AG20443 (cell line): Measurements from ENCODE around the gene TMEM190.
"Not testable (repeated sequence)": the region's sequence is repeated elsewhere in the genome, so short reads cannot be mapped to it uniquely, and the experiment has no call there.

ENCODE experiments used
- DNase-seq: peaks from one replicate; pipeline ENCODE4 v3.0.0; 2012; ENCODE audit warnings: low spot score, mixed read lengths

TMEM190 gene

GRCh38 chr19:55376241-55376933, at the start of gene TMEM190:
Gene TMEM190, plus strand, starts transcription at chr19:55376826. Its CDS starts 28 bp downstream, at chr19:55376854.
- no peak for DNase-seq

- DNase-seq: not testable (repeated sequence)
Measured at GRCh38 chr19:55328774-55329318, 47.8 kb upstream of the TMEM190 start.

DNA sequence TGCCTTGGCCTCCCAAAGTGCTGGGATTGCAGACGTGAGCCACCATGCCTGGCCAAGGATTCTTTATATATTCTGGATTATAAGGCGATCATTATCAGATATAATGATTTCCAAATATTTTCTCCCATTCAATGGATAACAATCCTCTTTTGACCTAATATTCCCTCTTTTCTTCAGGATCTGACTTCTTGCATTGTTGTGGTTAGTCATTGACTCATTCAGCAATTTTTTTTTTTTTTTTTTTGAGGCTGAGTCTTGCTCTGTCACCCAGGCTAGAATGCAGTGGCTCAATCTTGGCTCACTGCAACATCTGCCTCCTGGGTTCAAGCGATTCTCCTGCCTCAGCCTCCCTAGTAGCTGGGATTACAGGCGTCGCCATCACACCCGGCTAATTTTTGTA, 46.8 kb upstream of the TMEM190 start:
- peak; percentile 58 for DNase-seq

GRCh38 chr19:55333870-55334269, 42.8 kb upstream of the TMEM190 start:
- no peak for DNase-seq

DNA sequence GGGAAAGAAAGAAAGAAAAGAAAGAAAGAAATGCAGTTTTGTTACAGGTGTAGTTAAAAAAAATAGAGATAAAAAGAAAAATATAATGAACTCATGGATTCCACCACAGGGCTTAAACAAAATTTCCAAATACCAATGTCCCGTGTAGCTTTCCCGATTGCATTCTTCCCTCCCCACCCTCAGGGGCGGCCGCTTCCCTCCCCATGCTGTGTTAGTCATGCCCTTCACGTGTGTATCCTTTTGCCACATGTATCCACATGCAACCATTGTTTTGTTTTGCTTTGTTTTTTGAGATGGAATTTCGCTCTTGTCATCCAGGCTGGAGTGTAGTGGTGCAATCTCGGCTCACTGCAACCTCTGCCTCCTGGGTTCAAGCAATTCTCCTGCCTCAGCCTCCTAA, 40.5 kb upstream of the TMEM190 start:
- peak; percentile 80 for DNase-seq

DNA sequence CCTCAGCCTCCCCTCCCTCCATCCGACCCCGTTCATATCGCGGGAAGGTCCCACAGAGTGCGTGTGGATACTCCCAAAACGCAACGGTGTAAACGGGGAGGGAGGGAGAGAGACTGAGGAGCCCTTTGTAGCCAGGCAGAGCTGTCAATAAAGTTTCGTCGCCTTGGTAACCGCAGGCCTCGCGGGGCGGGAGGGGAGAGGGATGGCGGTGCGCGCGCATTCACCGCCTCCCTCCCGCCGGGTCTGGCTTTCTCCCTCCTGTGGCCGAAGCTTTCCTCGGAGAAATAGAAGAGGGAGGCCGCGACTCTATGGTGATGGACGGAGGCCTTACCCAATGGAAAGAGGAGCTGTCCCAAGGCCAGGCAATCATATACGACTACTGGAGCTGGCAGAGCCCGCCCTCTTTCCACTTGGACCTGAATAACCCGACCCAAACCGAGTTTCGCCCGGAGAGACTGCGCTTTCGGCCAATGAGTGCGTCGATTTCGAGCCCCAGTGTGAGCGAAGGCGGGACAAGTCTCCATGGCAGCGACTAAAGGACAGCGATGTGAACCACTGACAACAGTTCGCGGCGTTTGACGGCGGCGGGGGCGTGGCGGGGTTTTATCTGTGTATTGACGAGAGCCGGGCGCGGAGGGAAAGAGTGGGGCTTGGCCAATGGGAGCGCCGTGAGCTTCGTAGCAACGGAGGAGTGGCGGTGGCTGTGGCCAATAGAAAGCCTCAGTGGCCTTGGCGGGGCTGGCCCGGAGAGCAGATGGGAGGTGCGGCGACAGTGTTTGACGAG, 37.3 kb upstream of the TMEM190 start, which contains the start of gene KMT5C:
Gene KMT5C, plus strand, starts transcription at position 772 of the 784 bp plus-strand sequence. CDS start 2,061 bp downstream, outside the sequence.
- DNase-seq: peak; percentile 99

GRCh38 chr19:55339889-55340783, 36.5 kb upstream of the TMEM190 start:
- DNase-seq: no peak

DNA sequence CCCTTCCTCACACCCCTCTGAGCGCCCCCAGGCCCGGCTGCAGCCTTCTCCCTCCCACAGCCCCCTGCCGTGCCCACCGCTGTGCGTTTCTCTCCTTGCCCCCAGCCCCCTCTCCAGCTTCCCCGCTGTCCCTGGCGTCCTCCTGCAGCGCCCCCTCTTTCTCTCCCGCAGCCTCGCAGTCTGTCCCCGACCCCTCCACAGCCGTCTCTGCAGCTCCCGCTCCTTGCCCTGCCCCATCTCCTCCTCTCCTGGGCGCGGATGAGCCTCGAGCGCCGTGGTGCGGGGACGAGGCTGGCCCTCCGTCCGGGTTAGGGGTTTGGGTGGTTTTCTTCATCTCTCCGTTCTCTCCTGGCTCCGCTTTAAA, 35.9 kb upstream of the TMEM190 start:
- DNase-seq: no peak

GRCh38 chr19:55341171-55341588, 35.4 kb upstream of the TMEM190 start:
- peak; percentile 93 for DNase-seq

DNA sequence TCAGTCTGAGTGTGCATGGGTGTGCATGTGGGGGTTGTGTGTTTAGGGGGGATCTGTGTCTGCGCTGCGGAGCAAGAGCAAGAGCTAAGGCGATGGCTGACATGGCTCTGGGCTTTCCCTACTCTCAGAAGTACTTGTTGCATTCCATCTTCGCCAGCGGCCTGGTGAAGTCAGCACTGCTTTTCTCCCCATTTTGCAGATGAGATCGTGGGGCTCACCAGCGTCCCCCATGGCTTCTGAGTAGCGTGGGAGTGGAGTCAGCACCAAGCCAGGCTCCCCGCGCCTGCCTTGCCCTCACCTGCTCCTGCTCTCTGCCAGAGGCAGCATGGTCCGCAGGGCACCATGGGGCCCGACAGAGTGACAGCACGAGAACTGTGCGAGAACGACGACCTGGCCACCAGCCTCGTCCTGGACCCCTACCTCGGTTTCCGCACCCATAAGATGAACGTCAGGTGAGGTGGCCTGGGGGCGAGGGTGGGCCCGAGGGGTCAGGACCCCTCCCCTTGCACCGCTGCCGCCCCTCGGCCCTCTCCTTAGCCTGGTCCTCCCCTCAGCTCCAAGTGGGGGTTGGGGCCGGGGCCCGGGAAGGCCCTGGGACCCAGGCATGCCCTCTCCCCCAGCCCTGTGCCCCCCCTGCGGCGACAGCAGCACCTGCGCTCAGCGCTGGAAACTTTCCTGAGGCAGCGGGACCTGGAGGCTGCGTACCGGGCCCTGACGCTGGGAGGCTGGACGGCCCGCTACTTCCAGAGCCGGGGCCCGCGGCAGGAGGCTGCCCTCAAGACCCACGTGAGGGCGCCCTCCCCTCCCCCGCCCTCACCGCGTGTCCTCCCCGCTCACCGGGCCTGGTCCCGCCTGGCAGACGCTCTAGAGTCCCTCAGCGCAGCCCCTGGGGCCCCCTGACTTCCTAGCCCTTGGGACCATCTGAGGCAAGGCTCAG, 34.8 kb upstream of the TMEM190 start:
- DNase-seq: no peak

- no peak for DNase-seq
Measured at GRCh38 chr19:55344444-55344843, 32.2 kb upstream of the TMEM190 start.

DNA sequence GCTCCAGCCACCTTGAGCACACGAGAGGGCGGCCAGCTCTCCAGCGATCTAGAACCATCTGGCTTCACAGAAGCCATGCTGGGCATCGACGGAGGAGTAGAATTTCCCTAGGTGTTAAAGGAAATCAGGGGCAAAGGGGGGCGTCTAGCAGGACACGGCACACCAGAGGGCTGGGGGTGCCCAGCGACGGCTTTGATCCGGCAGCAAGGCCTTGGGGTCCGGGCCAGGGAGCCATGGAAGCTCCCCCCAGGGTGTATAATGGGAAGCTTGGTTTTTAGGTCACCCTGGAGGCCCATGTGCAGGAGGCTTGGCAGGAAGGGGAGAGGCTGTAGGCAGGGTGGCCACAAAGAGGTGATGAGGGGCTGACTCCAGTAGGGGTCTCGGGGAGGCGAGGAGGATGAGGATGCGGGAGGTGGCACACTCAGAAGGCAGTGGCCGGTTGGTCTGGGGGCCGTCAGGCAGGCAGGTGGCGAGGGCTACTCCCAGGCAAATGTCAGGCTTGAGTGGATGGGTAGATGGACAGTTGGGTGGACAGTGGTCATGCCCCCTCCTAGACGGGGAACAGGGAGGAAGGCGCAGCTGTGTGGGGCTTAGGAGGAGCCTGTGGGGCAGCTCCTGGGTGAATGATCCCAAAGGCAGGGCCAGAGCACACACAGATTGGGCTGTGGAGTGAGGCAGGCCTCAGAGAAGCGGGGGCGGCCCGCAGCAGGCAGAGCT, 31.4 kb upstream of the TMEM190 start:
- no peak for DNase-seq

- peak; percentile 65 for DNase-seq
Measured at GRCh38 chr19:55345818-55346724, 30.6 kb upstream of the TMEM190 start.

- DNase-seq: no peak
Measured at GRCh38 chr19:55346725-55347441, 29.7 kb upstream of the TMEM190 start.

DNA sequence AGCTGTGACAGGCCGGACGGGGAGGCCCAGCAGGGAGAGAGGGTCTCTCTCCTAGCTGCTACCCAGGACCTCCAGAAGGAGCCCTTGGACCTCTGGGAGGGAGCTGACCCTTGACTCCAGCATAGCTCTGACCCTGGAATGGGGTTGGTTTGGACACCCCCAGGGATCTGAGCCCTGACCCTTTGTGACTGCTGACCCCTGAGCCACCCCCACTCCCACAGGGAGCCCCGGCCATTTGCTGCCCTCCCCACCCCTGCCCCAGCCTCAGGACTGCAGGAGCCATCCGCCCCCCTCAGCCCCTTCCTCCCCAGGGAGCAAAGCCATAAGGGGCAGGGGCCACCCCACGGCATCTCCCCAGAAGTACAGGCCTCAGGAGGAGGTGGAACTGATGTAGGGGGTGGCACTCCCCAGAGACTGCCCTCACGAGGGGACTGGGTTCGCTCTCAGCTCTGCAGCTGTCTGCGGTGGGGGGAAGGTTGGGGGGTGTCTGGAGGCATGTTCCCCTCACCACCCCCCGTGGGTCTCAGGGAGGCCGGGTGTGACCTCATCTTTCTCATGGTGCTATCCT, 29.1 kb upstream of the TMEM190 start:
- no peak for DNase-seq

GRCh38 chr19:55348317-55349034, 28.1 kb upstream of the TMEM190 start:
- DNase-seq: no peak

DNA sequence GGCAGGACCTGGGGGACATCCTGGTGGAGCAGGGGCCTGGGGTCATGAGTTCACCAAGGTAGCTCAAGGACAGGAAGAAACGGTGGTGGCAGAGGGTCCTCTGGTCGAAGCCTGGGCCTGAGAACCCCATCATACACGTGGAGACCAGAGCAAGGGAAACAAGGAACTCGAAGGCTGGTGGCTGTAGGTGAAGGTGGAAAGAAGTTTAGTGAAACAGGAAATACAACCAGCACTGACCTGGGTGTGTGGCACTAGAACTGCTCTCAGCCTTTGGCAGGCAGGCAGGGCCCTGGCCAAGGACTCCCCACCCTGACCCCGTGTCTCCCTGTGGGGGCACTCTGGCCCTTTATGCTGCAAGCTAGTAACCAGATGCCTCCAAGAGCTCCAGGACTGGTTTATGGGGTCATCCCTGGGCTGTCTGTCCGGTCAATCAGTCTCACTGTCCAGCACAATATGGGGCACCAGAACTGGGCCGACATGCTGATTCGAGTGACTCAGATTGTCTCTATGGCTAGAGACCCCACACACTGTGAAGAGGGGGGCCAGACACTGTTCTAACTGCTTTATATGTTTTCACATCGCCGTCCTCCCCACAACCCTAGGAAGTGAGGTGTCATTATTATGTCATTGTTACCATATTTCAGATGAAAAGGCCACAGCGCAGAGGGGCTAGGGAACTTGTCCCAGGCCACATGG, 25.9 kb upstream of the TMEM190 start:
- no peak for DNase-seq
